Activated CD8-positive, alpha-beta memory T cell treated with anti-CD3 and anti-CD28 coated beads for 1 hour (primary cell): ENCODE data around the gene CRYL1.

Experiments used
- DNase-seq, 2 donors: peaks; one replicate each; pipeline ENCODE4 v3.0.0-alpha.2; 2020; ENCODE audit warnings: low read depth in 1 of 2; ENCODE audit errors: extremely low read depth in 1 of 2

The CRYL1 gene

DNA sequence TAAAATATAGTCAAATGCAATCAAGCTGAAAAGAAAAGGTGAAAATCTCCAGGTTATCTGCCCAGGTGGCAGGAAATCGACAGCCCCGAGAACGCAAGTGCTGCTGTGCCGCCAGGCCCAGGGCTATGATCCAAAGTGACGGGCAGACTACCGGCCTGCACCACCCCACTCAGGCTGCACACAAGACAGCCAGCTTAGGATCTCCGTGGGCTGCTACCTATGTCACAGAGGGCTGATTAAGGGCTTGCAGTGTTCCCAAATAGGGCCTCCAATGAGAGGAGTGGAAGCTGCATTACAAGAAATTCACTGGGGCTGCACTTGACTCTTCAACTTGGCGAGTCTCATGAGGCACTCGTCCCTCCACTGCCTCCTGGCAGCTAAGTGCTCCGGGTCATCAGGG, 121.8 kb downstream of the CRYL1 start:
- DNase-seq = no peak

GRCh38 chr13:20402881-20403280, 122.8 kb downstream of the CRYL1 start:
- no peak for DNase-seq

GRCh38 chr13:20401931-20402856, 123.5 kb downstream of the CRYL1 start:
- DNase-seq = no peak

DNA sequence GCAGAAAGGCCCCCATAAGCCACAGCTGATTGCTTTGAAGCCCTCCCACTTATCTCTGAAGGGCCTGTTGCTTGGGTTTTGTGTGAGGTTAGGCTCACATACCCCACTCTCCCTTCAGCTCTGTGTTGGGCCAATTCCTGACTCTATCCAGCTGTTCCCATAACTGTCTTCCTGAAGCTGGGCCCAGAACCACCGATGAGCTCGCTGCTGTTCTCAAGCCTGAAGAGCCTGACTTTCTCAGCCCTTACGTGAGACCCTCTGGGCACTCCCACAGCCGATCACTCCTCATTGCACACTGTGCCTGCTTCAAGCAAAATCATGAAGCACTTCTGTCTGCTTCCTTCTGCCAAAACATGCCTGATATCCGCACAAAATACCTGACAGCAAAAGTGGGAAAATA, 124.1 kb downstream of the CRYL1 start:
- no peak for DNase-seq

GRCh38 chr13:20400774-20401173, 124.9 kb downstream of the CRYL1 start:
- no peak for DNase-seq

GRCh38 chr13:20399961-20400360, 125.7 kb downstream of the CRYL1 start:
- no peak for DNase-seq

DNA sequence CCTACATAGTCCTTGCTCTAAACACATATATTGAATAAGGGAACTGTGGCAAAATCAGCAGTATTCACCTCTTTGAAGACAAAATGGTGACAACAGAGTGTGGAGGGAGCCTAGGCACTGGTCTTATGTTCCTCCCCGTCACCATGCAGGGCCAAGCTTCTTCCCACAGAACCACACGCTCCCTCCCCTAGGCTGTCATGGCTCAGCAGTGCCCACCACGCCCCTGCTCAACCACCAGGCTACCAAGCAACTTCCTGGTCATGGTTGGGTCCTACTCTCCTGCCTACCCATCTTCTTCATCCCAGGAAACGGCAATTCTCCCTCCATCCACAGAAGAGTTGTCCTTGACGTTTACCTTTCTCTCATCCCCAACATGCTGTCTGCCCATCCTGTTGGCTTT, 126.1 kb downstream of the CRYL1 start:
- DNase-seq = no peak

DNA sequence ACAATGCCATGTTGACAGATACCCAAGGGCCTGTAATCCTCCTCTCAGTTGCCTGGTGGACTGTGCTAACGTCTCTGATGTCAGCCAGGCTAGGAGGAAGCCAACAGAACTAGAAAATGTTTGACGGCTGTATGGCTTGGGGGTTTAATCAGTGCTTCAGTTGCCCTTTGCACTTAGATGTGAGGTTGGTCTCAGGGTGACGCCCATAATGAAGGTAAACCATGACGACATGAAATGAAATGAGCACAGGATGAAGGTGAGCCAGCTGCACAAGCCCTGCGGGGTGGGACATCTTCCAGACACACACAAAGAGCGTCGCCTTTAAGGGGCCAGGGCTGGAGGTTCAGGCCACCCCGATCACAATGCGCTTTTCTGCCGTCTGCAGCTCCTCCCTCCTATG, 127.2 kb downstream of the CRYL1 start:
- DNase-seq = no peak

DNA sequence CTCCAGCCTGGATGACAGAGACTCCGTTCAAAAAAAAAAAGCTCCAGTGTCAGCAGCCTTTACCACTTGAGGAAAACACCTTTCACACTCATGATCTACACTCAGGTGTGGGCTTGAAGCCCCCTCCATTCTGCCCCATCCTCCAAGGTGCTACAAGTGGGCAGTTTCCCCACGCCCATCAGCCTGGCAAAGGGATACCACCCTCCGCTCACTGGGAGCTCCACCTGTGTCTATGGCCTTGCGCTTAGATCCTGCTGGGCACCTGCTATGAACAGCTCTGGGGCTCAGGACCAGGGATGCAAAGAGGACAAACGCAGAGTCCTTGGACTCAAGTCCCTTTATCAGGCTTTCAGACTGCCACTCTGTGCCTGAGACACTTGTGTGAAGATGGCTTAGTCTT, 127.8 kb downstream of the CRYL1 start:
- no peak for DNase-seq

GRCh38 chr13:20395061-20395916, 130.4 kb downstream of the CRYL1 start:
- DNase-seq = no peak

GRCh38 chr13:20394506-20394905, 131.2 kb downstream of the CRYL1 start:
- no peak for DNase-seq

GRCh38 chr13:20394169-20394501, 131.5 kb downstream of the CRYL1 start:
- DNase-seq = no peak

- DNase-seq = no peak
Measured at GRCh38 chr13:20393273-20394168, 132.1 kb downstream of the CRYL1 start.

GRCh38 chr13:20392530-20392929, 133.1 kb downstream of the CRYL1 start:
- no peak for DNase-seq

GRCh38 chr13:20391597-20392452, 133.8 kb downstream of the CRYL1 start:
- DNase-seq = no peak

- no peak for DNase-seq
Measured at GRCh38 chr13:20390526-20391175, 135.0 kb downstream of the CRYL1 start.

- no peak for DNase-seq
Measured at GRCh38 chr13:20389696-20390525, 135.7 kb downstream of the CRYL1 start.

DNA sequence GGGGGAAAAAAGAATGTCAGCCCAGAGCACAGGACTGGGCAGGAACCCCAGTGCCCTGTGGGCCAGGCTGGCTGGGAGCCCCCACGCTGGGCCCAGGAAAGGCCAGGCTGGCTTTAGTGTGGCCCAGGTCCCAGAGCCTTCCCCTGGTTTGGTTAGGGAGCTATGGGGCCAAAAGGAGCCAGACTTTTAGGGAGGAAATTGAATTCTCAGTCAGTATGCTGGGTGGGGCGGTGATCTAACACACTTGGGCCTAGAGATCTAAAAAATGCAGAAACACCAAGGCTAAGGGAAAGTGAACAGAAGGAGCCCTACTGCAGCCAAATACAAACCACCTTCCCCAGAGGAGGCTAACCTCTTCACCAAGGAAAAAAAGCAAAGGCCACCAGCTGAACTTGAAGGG, 137.5 kb downstream of the CRYL1 start:
- no peak for DNase-seq
